HEK293T (cell line): Measurements from ENCODE around the gene PRKAG2.

Experiments
- ARNT ChIP-seq: fragments of 450-650 bp; IDR thresholded peaks from 2 replicates; pipeline ENCODE4 v1.6.1; 2017; ENCODE audit warnings: mild to moderate bottlenecking
- BHLHE40 ChIP-seq: fragments of 450-650 bp; IDR thresholded peaks from 2 replicates; pipeline ENCODE4 v1.6.1; 2016; ENCODE audit warnings: mild to moderate bottlenecking, moderate library complexity, borderline replicate concordance
- ELF4 ChIP-seq: fragments of 450-650 bp; IDR thresholded peaks from 2 replicates; pipeline ENCODE4 v1.6.1; 2017; ENCODE audit warnings: antibody characterized with exemption
- FOXA1 ChIP-seq: fragments of 450-650 bp; IDR thresholded peaks from 2 replicates; pipeline ENCODE4 v1.6.1; 2016; ENCODE audit warnings: mild to moderate bottlenecking
- FOXK2 ChIP-seq: fragments of 450-650 bp; IDR thresholded peaks from 2 replicates; pipeline ENCODE4 v1.6.1; 2016; ENCODE audit warnings: mild to moderate bottlenecking
- FOXM1 ChIP-seq: fragments of 450-650 bp; IDR thresholded peaks from 2 replicates; pipeline ENCODE4 v1.6.1; 2017; ENCODE audit warnings: mild to moderate bottlenecking, borderline replicate concordance
- HDGF ChIP-seq: fragments of 450-650 bp; IDR thresholded peaks from 2 replicates; pipeline ENCODE4 v1.6.1; 2017; ENCODE audit warnings: antibody characterized with exemption, borderline replicate concordance
- L3MBTL2 ChIP-seq: fragments of 450-650 bp; conservative IDR thresholded peaks from 2 replicates; pipeline ENCODE4 v1.6.1; 2016; ENCODE audit warnings: mild to moderate bottlenecking
- NFRKB ChIP-seq: fragments of 450-650 bp; IDR thresholded peaks from 2 replicates; pipeline ENCODE4 v1.6.1; 2016; ENCODE audit warnings: mild to moderate bottlenecking, moderate library complexity
- PKNOX1 ChIP-seq: fragments of 450-650 bp; IDR thresholded peaks from 2 replicates; pipeline ENCODE4 v1.6.1; 2016
- SP1 ChIP-seq: fragments of 450-650 bp; IDR thresholded peaks from 2 replicates; pipeline ENCODE4 v1.6.1; 2017
- SUZ12 ChIP-seq: fragments of 450-650 bp; IDR thresholded peaks from 2 replicates; pipeline ENCODE4 v1.6.1; 2016; ENCODE audit warnings: mild to moderate bottlenecking
- TARDBP ChIP-seq: fragments of 450-650 bp; IDR thresholded peaks from 2 replicates; pipeline ENCODE4 v1.6.1; 2016
- ZNF384 ChIP-seq: fragments of 450-650 bp; IDR thresholded peaks from 2 replicates; pipeline ENCODE4 v1.6.1; 2016

- TF ChIP-seq BHLHE40 = no peak
- no peak for TF ChIP-seq PKNOX1
- TF ChIP-seq L3MBTL2 = no peak
- TF ChIP-seq SP1 = no peak
- no peak for TF ChIP-seq FOXM1
- no peak for TF ChIP-seq HDGF
- no peak for TF ChIP-seq NFRKB
- TF ChIP-seq FOXK2 = no peak
- no peak for TF ChIP-seq TARDBP
- no peak for TF ChIP-seq FOXA1
- no peak for TF ChIP-seq ARNT
- no peak for TF ChIP-seq ELF4
- TF ChIP-seq ZNF384 = no peak
- no peak for TF ChIP-seq SUZ12
Measured at GRCh38 chr7:151779255-151779654, 97.7 kb downstream of the PRKAG2 start.
